IPS DF 19.7 (cell line): ENCODE data around the gene PERP.
A peak's percentile ranks its signal among the peaks of the same experiment; 100 is the strongest.
"Not testable (repeated sequence)": the region's sequence is repeated elsewhere in the genome, so short reads cannot be mapped to it uniquely, and the experiment has no call there.

Source experiments
- DNase-seq: peaks from one replicate; pipeline ENCODE4 v3.0.0-alpha.2; 2013; ENCODE audit warnings: low read depth, low spot score

The PERP gene

GRCh38 chr6:138105446-138105845 lies 1.8 kb downstream of the PERP start:
- no peak for DNase-seq

GRCh38 chr6:138104618-138105213 lies 2.5 kb downstream of the PERP start:
- no peak for DNase-seq

DNA sequence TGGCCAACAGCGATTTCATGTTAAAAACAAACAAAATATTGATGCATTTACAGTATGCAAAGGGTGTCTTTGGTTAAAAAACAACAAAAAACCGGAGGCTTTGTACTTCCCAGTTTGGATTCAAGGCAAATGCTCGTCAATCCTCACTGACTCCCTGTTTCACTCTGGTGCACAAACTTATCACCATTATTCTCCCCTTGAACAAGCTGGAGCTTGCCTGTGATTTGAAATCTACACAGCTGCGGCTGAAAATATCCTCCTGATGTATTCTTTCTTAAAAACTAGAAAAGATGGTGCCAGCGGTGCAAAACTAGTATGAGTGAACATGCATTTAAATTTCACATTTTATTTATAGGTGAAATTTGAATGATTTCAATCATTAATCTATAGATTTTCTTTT lies 3.3 kb downstream of the PERP start:
- DNase-seq: no peak

DNA sequence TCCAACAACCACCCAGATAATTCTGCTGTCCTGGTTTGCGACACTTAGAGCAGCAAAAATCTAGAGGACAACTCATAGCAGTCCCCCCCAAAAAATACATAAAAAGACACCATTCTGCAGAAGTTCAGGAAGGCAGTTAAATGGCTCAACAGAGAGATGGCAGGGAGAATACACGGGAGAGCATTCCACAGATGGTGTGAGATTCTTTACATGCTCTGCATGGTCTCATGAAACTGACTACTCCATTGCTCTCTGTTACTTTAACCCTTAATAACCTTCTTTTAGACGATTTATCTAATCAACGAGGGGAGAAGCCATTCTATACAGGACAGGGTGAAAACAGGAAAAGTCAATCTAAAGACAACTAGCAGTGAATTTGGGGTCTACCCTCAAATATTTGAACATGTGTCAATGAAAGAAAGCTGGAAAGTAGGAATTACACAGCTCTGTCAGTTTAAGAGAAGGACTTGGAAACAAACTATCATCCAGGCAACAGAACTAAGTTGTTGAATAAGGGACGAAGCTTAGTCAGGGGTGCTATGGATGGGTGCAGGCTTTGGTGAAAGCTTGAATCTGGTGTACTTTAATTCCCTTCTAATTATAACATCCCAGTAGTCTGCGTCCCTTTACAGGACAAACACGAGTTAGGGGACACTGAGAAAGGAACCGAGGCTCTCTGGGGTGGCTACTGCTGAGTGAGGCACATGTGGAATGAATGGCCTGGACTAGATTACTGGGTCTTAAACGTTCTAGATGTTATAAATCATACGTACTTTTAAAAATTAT lies 5.1 kb downstream of the PERP start:
- no peak for DNase-seq

DNA sequence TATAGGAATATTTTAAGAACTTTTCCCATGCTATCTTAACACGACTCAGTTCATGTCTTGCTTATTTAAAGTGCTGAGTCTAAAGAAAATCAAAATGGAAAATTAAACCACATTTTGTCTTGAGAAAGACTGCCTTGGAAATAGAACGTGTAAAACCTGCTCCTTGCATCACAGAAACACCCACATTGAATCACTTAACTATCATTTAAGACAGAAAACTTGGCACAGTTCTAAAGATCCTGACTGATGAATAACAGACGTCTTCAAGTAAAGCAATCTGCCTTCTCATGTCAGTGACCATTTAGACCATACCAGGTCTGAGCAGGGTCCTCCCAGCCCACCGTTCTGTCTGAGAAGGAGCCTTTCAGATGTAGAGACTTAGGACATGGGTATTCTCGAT lies 7.4 kb downstream of the PERP start:
- DNase-seq: no peak

DNA sequence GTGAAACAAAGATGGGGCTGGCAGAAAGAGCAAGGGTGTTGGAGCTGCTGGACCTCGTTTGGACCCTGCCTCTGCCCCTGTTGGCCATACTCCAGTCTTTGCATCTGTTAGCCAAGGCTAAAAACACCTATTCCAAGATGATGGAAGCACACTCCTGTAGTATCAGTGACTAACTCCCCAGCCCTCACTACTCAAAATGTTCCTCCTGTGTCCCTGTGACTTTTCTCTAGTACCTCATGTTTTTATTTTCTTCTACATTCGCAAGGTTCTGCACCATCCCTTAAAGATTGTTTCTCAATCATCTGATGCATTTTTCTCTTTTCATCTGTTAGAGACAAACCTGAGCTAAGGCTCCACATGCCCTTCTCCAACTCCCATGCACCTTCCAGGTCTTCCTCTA lies 8.9 kb downstream of the PERP start:
- DNase-seq: no peak

DNA sequence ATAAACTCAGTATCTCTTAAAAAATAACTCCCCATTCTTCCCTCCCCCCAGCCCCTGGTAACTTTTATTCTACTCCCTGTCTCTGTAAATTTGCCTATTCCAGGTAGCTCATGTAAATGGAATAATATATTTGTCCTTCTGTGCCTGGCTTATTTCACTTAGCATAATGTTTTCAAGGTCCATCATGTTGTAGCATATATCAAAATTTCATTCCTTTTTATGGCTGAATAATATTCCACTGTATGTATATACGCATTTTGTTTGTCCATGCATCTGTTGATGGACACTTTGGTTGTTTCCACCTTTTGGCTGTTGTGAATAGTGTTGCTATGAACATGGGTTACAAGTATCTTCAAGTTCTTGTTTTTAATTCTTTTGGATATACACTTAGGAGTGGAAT lies 13.0 kb downstream of the PERP start:
- DNase-seq: no peak

- no peak for DNase-seq
Measured at GRCh38 chr6:138093632-138094031, 13.6 kb downstream of the PERP start.

DNA sequence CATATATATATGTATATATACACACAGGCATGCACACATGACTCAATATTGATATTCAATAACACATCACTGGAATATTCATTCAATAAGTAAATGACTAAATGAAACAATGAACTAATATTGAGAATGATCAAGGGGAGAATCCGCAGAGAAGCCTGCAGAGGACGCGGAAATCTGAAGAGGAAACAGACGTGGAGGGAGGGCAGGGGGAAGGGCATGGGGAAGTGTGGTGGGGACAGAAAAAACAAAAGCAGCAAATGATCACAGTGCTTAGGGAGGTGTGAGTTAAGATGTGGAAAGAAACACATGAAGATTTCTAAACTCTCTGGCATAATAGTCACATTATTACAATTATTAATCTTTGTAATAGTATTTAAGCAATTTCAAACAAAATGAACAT lies 14.5 kb downstream of the PERP start:
- no peak for DNase-seq

DNA sequence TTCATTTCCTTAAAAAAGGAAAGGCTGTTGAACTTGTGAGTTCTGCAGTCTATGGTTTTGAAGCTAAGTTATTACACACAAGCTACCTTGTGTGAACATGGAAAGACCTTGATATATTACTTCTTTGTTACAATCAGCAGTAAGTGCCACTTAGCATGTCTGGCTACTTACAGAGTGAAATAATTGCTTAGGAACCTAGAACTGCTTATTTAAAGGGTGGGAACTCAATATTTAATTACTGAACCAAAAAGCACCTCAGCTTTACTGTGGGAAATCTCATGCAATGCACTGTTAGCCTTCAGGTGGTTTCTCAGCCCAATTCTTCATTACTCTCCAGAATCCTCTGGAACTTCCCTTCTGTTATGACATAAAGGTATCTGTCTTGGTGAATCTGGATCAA lies 17.9 kb downstream of the PERP start:
- no peak for DNase-seq

DNA sequence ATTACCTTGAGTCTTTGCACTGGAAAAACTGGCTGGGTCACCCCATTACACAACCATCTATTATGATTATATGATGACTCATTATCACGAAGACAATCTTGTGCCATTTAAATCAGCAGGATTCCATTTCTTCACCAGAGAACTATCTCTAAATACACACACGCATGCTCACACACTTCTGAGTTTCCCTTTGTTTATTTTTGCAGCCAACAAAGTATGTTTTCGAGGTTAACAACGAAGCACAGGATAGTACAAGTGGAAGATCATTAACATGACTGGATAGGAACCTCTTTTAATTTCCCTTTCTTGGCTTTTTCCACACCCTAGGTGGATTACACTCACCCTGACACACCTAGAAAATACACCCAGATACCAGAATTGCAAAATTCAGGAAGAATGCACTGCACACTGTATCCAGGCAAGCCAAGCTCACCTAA lies 18.9 kb downstream of the PERP start:
- no peak for DNase-seq

DNA sequence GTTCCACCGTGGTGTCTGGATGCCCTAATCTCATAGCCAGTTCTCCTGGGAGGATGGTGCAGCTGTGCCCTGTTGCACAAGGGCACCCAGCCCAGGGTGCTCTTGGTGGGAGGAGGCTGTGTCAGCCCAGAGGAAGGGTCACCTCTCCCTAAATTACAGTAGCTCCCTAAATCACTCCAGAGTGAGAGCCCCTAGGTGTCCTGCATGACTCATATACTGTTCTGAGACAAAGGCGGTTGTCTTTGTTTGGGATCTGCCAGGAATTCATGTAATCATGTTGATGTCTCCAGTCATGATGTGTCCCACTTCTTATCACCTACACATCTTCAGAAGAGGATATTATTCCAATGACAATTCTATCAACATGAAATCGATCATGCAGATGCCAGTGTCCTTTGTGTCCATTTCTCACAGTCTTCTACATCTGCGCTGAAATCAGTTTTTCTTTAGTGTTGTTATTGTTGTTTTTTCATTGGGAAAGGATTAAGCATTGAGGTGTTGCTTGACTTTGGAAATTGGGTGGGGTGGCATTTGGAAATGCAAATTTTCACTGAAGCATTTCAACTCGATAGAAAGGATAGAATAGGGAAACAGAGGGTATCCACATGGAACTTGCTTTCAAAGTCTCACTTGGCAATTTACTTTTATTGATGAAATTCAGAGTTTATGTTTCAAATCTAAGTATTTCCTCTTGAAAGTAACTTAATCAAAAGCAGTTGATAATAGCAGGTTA lies 19.5 kb downstream of the PERP start:
- no peak for DNase-seq

DNA sequence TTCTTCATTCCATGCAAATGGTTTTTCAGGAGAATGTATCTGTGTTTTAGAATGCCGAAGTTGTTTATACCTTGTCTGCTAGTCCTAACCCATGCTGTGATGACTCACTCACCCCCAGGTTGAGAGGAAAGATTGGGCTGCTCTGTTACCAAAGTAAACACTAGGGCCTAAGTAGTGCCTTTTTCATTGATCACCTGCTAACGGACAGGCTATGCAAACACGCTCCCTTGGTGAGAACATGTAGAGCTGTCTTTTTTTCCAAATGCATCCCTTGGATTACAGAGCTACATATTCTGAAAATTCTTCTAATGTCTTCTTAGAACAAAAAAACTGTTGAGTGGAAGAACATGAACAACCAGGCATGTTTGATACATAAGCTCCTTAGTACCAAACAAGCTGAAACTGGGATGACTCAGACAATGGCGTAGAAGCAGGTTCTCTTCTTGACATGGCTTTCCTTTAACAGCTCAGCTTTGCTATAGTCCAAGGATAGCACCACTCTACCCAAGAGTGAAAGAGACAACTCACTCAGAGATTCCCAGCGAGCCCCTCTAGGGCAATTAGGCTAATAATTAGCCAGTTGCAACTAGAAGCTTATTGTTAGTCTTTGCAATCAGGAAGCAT lies 20.5 kb downstream of the PERP start:
- DNase-seq: peak; percentile 75

DNA sequence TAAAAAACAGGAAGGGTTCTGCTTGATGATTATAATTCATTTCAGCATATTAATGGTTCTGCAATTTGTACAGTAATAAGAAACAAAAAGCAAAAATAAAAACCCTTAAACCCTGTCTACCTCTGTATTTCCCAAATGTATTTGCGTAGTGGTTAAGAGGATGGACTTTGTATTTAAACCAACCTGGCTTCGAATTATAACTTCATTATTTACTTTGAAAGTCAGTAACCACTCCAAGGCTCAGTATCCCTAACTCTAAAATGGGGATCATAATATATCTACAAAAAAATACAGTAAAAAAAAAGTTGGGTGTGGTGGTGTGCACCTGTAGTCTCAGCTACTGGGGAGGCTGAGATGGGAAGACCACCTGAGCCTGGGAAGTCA lies 21.4 kb downstream of the PERP start:
- no peak for DNase-seq

GRCh38 chr6:138084904-138085838 lies 22.0 kb downstream of the PERP start:
- no peak for DNase-seq

DNA sequence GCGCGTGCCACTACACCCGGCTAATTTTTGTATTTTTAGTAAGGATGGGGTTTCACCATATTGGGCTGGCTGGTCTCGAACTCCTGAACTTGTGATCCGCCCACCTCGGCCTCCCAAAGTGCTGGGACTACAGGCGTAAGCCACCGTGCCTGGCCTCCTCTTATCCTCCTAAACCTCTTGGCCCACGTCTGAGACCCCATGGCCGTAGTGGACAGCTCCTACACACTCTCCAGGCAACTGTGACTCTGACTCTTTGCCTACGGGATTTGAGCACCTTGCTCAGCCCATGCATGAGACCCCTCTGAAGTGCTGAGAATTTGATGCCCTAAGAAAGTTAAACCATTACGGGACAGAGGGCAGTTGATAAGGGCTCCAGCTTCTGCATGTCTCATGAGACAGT lies 25.0 kb downstream of the PERP start:
- DNase-seq: no peak

- DNase-seq: not testable (repeated sequence)
Measured at GRCh38 chr6:138079556-138079955, 27.7 kb downstream of the PERP start.

- no peak for DNase-seq
Measured at GRCh38 chr6:138078491-138078890, 28.7 kb downstream of the PERP start.

- no peak for DNase-seq
Measured at GRCh38 chr6:138073264-138073663, 34.0 kb downstream of the PERP start.

- DNase-seq: no peak
Measured at GRCh38 chr6:138063726-138064125, 43.5 kb downstream of the PERP start.

- DNase-seq: no peak
Measured at GRCh38 chr6:138054982-138055381, 52.2 kb downstream of the PERP start.
